ENCODE measurements around the gene ZNF865. TPM values are rescaled to one million over a fixed set of nuclear protein-coding genes. Genes with fewer than 3 reads are reported as not detected.
"Not testable (repeated sequence)": the region's sequence is repeated elsewhere in the genome, so short reads cannot be mapped to it uniquely, and the experiment has no call there.

The ZNF865 gene
- 8.2 TPM for polyA plus RNA-seq (2012; ENCODE audit: insufficient read depth, insufficient read length, low read depth)

DNA sequence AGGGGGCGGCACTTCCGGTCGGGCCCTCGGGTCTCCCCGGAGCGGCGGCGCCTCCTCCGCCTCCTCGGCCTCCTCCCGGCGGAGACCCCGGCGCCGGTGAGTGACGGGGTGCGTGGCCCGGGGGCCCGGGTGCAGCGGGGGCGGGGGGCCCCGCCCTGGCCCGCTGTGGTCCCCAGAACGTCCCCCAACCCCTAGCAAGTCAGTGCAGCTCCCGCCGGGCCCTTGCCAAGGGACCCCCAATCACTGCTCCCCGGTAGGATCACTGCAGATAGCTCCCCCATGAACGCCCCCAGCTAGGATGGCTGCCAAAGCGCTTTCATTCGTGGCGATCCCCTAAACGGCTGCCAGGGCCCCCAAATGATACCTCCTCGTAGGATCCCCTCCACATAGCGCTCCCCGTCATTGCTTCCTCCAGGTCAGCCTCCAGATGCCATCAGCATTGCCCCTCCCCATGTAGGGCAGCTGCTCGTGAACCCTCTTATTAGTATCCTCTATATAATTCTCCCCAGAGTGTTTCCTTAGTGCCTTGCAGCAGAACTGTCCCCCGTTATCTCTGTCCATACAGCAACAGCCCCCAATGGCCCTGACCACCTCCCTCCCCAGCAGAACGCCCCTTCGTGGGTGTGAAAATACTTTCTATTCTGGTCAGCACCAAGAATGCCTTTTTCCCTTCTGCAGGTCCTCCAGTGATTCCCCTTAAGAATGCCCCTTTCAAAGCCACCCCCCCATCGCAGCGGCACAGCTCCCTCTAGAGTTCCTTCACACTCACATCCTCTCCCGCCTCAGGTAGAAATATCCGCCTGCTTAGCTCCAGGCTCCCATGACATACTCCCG, at the start of gene ZNF865:
Gene ZNF865 (plus strand): TSS at position 11 of the 834 bp plus-strand sequence. CDS start 7,972 bp downstream, outside the sequence.
- Histone ChIP-seq H3K4me1 (no peaks in the 10 kb centered on the region; the same call in 1 of the 2 replicates), H3K27me3 (no peaks in the 10 kb centered on the region), H3K36me3 (peaks cover 7% of the 10 kb centered on the region), H3K9me3 (no peaks in the 10 kb centered on the region), H3K4me3 (ENCODE audit: low read depth, low read length) (peak within 1 kb of the TSS; percentile 90)
- TF ChIP-seq CTCF (IDR thresholded peaks at IDR 0.05; ENCODE audit: low read depth, low read length) = peak; percentile 90
- DNase-seq = peak; percentile 79

DNA sequence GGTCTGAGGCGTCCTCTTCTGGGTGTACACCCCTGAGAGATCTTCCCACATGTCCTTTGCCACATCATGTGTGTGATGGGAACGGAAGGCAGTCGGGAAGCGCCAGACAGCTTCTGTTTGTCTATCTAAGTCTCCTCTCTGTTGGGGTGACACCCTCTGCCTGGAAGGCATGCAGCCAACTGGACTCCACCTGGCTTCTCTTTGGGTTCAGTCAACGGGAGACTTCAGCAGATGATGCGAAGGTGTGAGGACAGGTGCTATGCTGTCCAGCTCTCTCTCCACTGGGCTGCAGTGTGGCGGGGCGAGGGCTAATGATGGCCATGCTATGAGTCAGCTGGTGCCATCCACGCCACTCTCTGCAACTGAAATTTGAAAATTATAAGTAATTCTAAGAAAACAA, 45.8 kb upstream of the ZNF865 start:
- H3K4me1 ChIP-seq = no peaks in the 10 kb centered on the region
- no peaks in the 10 kb centered on the region for H3K27me3 ChIP-seq
- no peak for TF ChIP-seq CTCF (IDR thresholded peaks at IDR 0.05; ENCODE audit: low read depth, low read length)
- no peaks in the 10 kb centered on the region for H3K9me3 ChIP-seq
- H3K36me3 ChIP-seq = no peaks in the 10 kb centered on the region
- H3K4me3 ChIP-seq (ENCODE audit: low read depth, low read length) = no peak overlapping the region
- no peak for DNase-seq

DNA sequence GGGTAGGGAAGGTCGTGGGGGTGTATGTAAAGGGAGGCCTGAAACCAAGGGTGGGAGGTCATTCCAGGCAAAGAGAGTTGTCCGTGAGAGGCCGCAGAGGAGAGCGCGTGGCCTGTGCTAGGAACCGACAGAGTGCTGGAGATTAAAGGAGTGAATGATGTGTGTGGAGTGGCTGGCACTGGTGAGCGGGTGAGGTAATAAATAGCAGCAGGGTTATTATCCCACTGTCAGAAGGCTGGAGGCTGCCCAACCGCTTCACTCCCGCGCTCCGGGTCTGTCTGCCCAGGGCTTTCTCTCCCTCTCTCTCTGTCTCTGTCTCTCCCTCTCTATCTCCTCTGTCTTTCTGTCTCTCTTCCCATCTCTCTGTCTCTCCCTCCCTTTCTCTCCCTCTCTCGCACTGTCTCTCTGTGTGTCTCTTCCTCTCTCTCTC, 42.2 kb upstream of the ZNF865 start:
- H3K4me1 ChIP-seq = no peaks in the 10 kb centered on the region
- DNase-seq = no peak
- no peaks in the 10 kb centered on the region for H3K9me3 ChIP-seq
- no peak overlapping the region for H3K4me3 ChIP-seq (ENCODE audit: low read depth, low read length)
- H3K27me3 ChIP-seq = no peaks in the 10 kb centered on the region
- H3K36me3 ChIP-seq = no peaks in the 10 kb centered on the region
- TF ChIP-seq CTCF (IDR thresholded peaks at IDR 0.05; ENCODE audit: low read depth, low read length) = no peak

GRCh38 chr19:55566823-55567222, 38.6 kb upstream of the ZNF865 start:
- DNase-seq = no peak
- H3K36me3 ChIP-seq = no peaks in the 10 kb centered on the region

DNA sequence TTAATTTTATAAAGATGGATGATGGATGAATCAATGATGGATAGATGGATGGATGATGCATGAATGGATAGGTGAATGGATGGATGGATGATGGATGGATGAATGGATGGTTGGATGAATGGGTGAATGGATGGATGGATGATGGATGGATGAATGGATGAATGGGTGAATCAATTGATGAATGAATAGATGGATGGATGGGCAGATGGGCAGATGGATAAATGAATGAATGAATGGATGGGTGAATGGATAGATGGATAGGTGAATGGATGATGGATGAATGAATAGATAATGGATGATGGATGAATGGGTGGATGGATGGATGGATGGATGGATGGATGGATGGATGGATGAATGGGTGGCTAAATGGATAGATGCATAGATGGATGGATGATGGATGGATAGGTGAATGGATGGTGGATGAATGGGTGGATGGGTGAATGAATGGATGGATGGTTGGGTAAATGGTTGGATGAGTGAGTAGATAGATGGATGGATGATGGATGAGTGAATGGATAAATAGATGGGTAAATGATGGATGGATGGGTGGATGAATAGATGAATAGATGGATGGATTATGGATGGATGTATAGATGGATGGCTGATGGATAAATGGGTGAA, 37.6 kb upstream of the ZNF865 start:
- H3K4me3 ChIP-seq (ENCODE audit: low read depth, low read length) = no peak overlapping the region
- DNase-seq = no peak
- no peaks in the 10 kb centered on the region for H3K27me3 ChIP-seq
- H3K4me1 ChIP-seq = no peaks in the 10 kb centered on the region
- no peaks in the 10 kb centered on the region for H3K36me3 ChIP-seq
- no peaks in the 10 kb centered on the region for H3K9me3 ChIP-seq
- TF ChIP-seq CTCF (IDR thresholded peaks at IDR 0.05; ENCODE audit: low read depth, low read length) = no peak

More at GRCh38 chr19:55566823-55567222, 38.6 kb upstream of the ZNF865 start:
- Histone ChIP-seq H3K4me1 (no peaks in the 10 kb centered on the region), H3K4me3 (ENCODE audit: low read depth, low read length) (no peak overlapping the region), H3K9me3 (no peaks in the 10 kb centered on the region), H3K27me3 (no peaks in the 10 kb centered on the region)
- no peak for TF ChIP-seq CTCF (IDR thresholded peaks at IDR 0.05; ENCODE audit: low read depth, low read length)

GRCh38 chr19:55569477-55569876, 36.0 kb upstream of the ZNF865 start:
- not testable (repeated sequence) for H3K36me3 ChIP-seq; H3K4me3 ChIP-seq (ENCODE audit: low read depth, low read length); H3K4me1 ChIP-seq; H3K27me3 ChIP-seq; DNase-seq; H3K9me3 ChIP-seq

GRCh38 chr19:55573929-55574328, 31.5 kb upstream of the ZNF865 start:
- not testable (repeated sequence) for H3K27me3 ChIP-seq; H3K4me1 ChIP-seq; H3K9me3 ChIP-seq; DNase-seq; H3K4me3 ChIP-seq (ENCODE audit: low read depth, low read length)
- H3K36me3 ChIP-seq = peaks cover 12% of the 10 kb centered on the region
